WTC11 (cell line): ENCODE data around the gene CFAP99.

ENCODE experiments used
- ATF2 ChIP-seq: sonication (generic); formaldehyde crosslinking; IDR thresholded peaks from 2 replicates; pipeline ENCODE4 v1.8.1; 2022; ENCODE audit warnings: low read depth, missing genetic modification reagents, borderline replicate concordance
- ATF3 ChIP-seq: sonication (generic); formaldehyde crosslinking; conservative IDR thresholded peaks from 2 replicates; pipeline ENCODE4 v1.8.1; 2022; ENCODE audit warnings: mild to moderate bottlenecking, missing genetic modification reagents
- CREB1 ChIP-seq: sonication (generic); formaldehyde crosslinking; IDR thresholded peaks from 2 replicates; pipeline ENCODE4 v1.8.0; 2023; ENCODE audit warnings: mild to moderate bottlenecking, missing genetic modification reagents
- CTCF ChIP-seq: fragments of 200-600 bp; IDR thresholded peaks from 2 replicates; pipeline ENCODE4 v1.8.0; 2022; ENCODE audit warnings: antibody characterized with exemption
- JUN ChIP-seq: sonication (generic); formaldehyde crosslinking; IDR thresholded peaks from 2 replicates; pipeline ENCODE4 v1.8.0; 2023; ENCODE audit warnings: mild to moderate bottlenecking, missing genetic modification reagents
- NR3C1 ChIP-seq: sonication (generic); formaldehyde crosslinking; conservative IDR thresholded peaks from 2 replicates; pipeline ENCODE4 v1.8.1; 2023; ENCODE audit warnings: low read depth, mild to moderate bottlenecking, missing genetic modification reagents
- PRDM15 ChIP-seq: sonication (generic); formaldehyde crosslinking; IDR thresholded peaks from 2 replicates; pipeline ENCODE4 v1.8.0; 2022; ENCODE audit warnings: missing genetic modification reagents
- RELA ChIP-seq: sonication (generic); formaldehyde crosslinking; IDR thresholded peaks from 2 replicates; pipeline ENCODE4 v1.8.1; 2022; ENCODE audit warnings: missing genetic modification reagents, mild to moderate bottlenecking, borderline replicate concordance
- SP1 ChIP-seq: sonication (generic); formaldehyde crosslinking; conservative IDR thresholded peaks from 2 replicates; pipeline ENCODE4 v1.8.1; 2022; ENCODE audit warnings: missing genetic modification reagents
- ZBTB43 ChIP-seq: sonication (generic); formaldehyde crosslinking; IDR thresholded peaks from 2 replicates; pipeline ENCODE4 v1.8.1; 2023; ENCODE audit warnings: mild to moderate bottlenecking, missing genetic modification reagents

GRCh38 chr4:2390146-2390545 is 28.6 kb upstream of the CFAP99 start:
- TF ChIP-seq CREB1 (CRISPR knock-in tag) (no peak), CTCF (no peak), ATF2 (CRISPR knock-in tag) (no peak), ATF3 (CRISPR knock-in tag) (no peak), RELA (CRISPR knock-in tag) (no peak), SP1 (CRISPR knock-in tag) (no peak), JUN (CRISPR knock-in tag) (no peak), NR3C1 (CRISPR knock-in tag) (no peak), PRDM15 (no peak), ZBTB43 (no peak)
